Stimulated activated CD8-positive, alpha-beta memory T cell treated with anti-CD3 and anti-CD28 coated beads, Interleukin-7, amount 100 ng/mL, for 1 hour (primary cell): Measurements from ENCODE around the gene ANKRD18B.
"Not testable (repeated sequence)": the region's sequence is repeated elsewhere in the genome, so short reads cannot be mapped to it uniquely, and the experiment has no call there.

Source experiments
- DNase-seq, 2 donors: peaks; one replicate each; pipeline ENCODE4 v3.0.0-alpha.2; 2020; ENCODE audit warnings: low read depth in 2 of 2

The ANKRD18B gene

GRCh38 chr9:33533958-33534357 lies 9.9 kb downstream of the ANKRD18B start:
- not testable (repeated sequence) for DNase-seq

DNA sequence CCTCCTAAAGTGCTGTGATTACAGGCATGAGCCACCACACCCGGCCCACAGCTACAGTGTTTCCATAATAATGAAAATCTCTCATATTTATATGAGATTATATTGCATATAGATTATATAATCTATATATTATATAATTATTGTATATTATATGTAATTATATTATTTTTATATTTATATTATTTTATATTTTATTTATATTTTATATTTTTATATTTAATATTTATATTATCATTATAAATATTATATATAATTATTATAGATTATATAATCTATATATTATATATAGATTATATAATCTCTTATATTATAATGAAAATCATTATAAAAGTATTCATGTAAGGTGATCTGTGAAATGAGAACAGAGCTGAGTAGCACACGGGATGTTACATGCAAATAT lies 11.5 kb downstream of the ANKRD18B start:
- no peak for DNase-seq

- DNase-seq: not testable (repeated sequence)
Measured at GRCh38 chr9:33543463-33543862, 19.4 kb downstream of the ANKRD18B start.

DNA sequence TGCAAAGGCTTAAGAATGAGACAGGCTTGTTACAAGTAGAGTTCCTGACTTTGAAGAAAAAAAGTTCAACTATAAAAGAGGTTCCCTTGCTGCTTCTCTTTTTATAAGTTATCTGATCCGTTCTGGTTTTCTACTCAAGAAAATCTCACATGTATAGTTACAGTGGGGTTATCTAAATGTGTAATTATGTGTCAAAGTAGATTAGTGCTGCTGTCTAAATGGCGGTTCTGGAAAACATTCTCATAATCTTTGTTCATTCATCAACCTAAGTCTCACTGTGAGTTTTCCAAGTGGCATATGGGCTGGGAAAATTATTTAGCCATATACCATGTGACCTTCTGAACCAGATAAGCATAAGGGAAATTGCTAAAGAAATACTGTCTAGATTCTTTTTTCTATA lies 21.7 kb downstream of the ANKRD18B start:
- DNase-seq: not testable (repeated sequence)

- DNase-seq: not testable (repeated sequence)
Measured at GRCh38 chr9:33548816-33549215, 24.8 kb downstream of the ANKRD18B start.

DNA sequence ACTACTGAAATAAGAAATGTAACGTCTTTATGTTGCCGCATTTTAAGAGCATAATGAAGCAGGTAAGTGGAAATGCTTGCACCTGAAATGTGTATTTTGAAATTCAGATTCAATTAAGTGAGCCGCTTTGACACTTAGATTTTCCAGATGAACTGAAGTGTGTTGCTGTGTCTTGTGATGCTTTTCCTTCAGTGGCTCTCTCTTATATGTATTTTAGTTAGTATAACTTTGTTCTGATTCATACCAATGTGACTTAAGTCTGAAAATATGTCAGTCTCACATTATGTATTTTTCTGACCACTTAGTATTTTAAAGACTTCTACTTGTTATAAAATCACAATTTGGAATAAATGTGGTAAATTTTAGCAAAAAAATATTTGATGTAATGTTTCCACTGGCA lies 25.4 kb downstream of the ANKRD18B start:
- not testable (repeated sequence) for DNase-seq

- not testable (repeated sequence) for DNase-seq
Measured at GRCh38 chr9:33551183-33551582, 27.1 kb downstream of the ANKRD18B start.

DNA sequence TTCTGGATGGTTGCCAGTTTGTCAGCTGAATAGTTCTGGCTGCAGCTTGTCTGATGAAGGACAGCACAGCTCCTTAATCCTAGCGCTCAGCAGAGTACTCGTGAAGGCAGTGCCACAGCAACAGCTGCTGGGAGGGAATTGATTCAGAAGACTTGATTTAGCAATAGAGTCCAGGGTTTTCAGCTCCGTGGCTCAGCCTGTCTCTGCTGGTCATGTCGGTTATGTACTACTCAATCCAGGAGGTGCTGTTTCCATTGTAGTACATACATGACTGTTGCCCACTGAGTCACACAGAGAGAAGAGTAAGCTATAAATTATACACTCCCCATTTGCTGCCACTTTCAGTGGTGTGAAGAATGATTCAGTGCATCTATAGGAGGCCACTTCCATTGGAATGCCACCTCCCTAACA lies 28.3 kb downstream of the ANKRD18B start:
- not testable (repeated sequence) for DNase-seq

GRCh38 chr9:33560217-33560616 lies 36.2 kb downstream of the ANKRD18B start:
- DNase-seq: not testable (repeated sequence)

GRCh38 chr9:33562196-33562595 lies 38.1 kb downstream of the ANKRD18B start:
- DNase-seq: not testable (repeated sequence)

DNA sequence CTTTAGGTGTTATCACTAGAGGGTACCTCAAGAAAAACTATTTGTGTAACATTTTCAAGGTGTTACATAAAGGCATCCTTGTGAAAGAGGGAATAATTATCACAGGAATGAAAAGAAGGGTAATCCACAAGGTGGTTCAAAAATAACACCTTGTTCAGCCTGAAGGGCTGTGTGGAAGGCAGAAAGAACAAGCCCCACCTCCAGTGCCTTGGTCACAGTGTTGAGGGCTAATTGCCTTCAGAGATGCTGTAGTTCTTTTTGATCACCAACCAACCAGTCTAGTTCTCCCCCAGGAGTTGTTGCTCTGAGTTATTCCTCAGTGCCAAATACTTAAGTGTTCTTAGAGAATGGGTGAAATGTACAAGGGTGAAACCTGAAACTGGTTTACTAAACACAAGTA lies 43.7 kb downstream of the ANKRD18B start:
- not testable (repeated sequence) for DNase-seq

DNA sequence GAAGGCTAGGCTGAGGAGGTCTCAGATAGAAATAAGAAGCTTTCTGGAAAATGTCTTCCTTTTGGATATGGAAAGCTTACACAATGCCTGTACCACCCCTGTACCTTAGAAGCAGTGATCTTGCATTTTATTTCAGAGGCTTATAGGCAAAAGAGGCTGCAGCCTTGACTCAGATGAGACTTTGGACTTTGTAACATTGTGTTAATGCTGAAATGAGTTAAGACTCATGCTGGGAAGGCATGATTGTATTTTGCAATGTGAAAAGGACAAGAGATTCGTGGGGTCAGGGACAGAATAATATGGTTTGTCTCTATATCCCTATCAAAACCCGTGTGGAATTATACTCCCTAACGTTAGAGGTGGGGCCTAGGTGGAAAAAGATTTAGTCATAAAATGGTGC lies 53.7 kb downstream of the ANKRD18B start:
- not testable (repeated sequence) for DNase-seq

- not testable (repeated sequence) for DNase-seq
Measured at GRCh38 chr9:33579996-33580395, 55.9 kb downstream of the ANKRD18B start.

DNA sequence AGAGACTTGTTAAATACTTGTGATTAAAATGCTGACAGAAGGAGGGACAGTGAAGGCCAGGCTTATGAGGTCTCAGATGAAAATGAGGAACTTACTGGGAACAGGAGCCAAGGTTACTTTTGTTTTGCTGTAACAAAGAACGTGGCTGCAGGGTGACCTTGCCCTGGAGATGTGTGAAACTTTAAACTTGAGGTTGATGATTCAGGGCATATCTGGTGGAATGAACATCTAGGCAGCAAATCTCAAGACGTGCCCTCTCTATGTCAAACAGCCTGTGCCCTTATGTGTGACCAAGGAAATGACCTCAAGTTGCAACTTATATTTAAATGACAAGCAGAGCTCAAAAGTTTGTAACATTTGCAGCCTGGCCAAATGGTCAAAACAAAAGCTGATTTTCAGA lies 58.6 kb downstream of the ANKRD18B start:
- not testable (repeated sequence) for DNase-seq

- not testable (repeated sequence) for DNase-seq
Measured at GRCh38 chr9:33586128-33586527, 62.1 kb downstream of the ANKRD18B start.

- DNase-seq: not testable (repeated sequence)
Measured at GRCh38 chr9:33587799-33588198, 63.7 kb downstream of the ANKRD18B start.

GRCh38 chr9:33588876-33589275 lies 64.8 kb downstream of the ANKRD18B start:
- not testable (repeated sequence) for DNase-seq

GRCh38 chr9:33590857-33591256 lies 66.8 kb downstream of the ANKRD18B start:
- DNase-seq: not testable (repeated sequence)

- not testable (repeated sequence) for DNase-seq
Measured at GRCh38 chr9:33596974-33597373, 72.9 kb downstream of the ANKRD18B start.

GRCh38 chr9:33597386-33597785 lies 73.3 kb downstream of the ANKRD18B start:
- DNase-seq: not testable (repeated sequence)

GRCh38 chr9:33598796-33599379 lies 74.8 kb downstream of the ANKRD18B start:
- not testable (repeated sequence) for DNase-seq

DNA sequence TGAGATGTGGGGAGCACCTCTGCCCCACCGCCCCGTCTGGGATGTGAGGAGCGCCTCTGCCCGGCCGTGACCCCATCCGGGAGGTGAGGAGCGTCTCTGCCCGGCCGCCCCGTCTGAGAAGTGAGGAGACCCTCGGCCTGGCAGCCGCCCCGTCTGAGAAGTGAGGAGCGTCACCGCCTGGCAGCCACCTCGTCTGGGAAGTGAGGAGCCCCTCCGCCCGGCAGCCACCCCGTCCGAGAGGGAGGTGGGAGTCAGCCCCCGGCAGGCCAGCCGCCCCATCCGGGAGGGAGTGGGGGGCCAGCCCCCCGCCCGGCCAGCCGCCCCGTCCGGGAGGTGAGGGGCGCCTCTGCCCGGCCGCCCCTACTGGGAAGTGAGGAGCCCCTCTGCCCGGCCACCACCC lies 76.9 kb downstream of the ANKRD18B start:
- DNase-seq: not testable (repeated sequence)

DNA sequence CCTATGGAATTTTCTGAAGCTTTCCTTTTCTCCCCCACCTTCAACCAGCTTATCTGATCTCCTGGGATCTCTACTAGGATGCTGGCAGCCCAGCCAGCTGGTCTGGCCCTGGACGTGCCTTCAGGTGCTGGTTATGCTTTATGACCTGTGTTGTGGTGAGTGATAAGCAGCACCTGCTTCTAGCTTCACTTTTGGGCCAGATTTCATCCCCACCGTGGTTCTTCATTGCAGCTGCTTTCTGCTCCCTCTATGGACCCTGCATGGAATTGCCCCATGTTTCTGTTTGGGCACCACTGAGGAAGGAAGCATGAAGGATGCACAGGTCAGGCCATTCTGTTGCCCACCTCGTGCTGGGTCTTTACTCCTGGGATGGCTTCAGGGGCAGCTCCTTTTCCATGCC lies 80.2 kb downstream of the ANKRD18B start:
- not testable (repeated sequence) for DNase-seq

GRCh38 chr9:33604936-33605335 lies 80.9 kb downstream of the ANKRD18B start:
- not testable (repeated sequence) for DNase-seq
